A549 (cell line): Measurements from ENCODE around the gene NSUN3.

Source experiments
- BHLHE40 ChIP-seq: IDR thresholded peaks from 2 replicates; pipeline ENCODE4 v1.6.1; 2012; ENCODE audit warnings: low read depth, low read length, inconsistent platforms
- CEBPB ChIP-seq, 2 experiments: fragments of >200 bp in 1 of 2; sonication (Bioruptor Twin) in 1 of 2; formaldehyde crosslinking in 1 of 2; IDR thresholded peaks; 2 replicates each; pipeline ENCODE4 v1.6.1; 2012 to 2016
- GATA3 ChIP-seq: IDR thresholded peaks from 2 replicates; pipeline ENCODE4 v1.6.1; 2012; ENCODE audit warnings: borderline replicate concordance
- MYC ChIP-seq: IDR thresholded peaks from 2 replicates; pipeline ENCODE4 v1.6.1; 2012; ENCODE audit warnings: mild to moderate bottlenecking, inconsistent platforms, low read length, improper control_type of control experiment, borderline replicate concordance
- NFE2L2 ChIP-seq: fragments of 150-350 bp; conservative IDR thresholded peaks from 2 replicates; pipeline ENCODE4 v1.6.1; 2014; ENCODE audit warnings: low read length
- POLR2A ChIP-seq: IDR thresholded peaks from 2 replicates; pipeline ENCODE4 v1.6.1; 2012; ENCODE audit warnings: mild to moderate bottlenecking, low read length
- SMC3 ChIP-seq: fragments of >200 bp; sonication (Bioruptor Twin); formaldehyde crosslinking; IDR thresholded peaks from 3 replicates; pipeline ENCODE4 v1.6.1; 2018; ENCODE audit warnings: inconsistent platforms
- TF ChIP-seq, protein P1 (sequence below): fragments of >200 bp; sonication (Bioruptor Twin); formaldehyde crosslinking; IDR thresholded peaks from 3 replicates; pipeline ENCODE4 v1.5.1; 2016
- TF ChIP-seq, protein P2 (sequence below): fragments of >200 bp; sonication (Bioruptor Twin); formaldehyde crosslinking; IDR thresholded peaks from 3 replicates; pipeline ENCODE4 v1.6.1; 2016

DNA sequence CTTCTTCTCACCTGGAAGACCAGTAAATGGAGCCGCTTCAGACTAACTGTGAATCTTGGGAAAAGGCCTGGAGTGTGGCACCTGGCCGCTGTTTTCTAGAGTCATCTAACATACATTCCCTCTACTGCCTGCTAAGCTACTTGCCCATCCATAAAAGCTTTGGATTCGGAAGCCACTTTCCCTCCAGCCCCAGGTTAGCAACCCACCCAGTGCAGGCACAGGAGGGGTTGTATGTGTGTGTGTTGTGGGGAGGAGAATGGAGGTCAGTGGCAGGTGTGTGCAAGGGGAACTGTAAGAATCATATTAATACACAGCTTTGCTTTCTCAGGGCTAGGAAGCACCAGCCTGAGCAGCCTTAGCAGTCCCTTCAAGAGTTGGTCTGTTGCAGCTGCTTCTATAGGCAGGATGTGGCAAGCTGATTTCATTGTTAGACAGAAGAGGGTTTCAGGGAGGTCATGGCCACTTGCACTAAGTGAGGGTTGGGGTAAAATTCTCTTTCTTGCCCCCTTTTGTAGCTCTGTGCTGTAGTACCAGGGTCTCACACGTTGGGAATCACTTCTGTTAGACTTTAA, 8.9 kb downstream of the NSUN3 start:
- TF ChIP-seq, protein P1, sequence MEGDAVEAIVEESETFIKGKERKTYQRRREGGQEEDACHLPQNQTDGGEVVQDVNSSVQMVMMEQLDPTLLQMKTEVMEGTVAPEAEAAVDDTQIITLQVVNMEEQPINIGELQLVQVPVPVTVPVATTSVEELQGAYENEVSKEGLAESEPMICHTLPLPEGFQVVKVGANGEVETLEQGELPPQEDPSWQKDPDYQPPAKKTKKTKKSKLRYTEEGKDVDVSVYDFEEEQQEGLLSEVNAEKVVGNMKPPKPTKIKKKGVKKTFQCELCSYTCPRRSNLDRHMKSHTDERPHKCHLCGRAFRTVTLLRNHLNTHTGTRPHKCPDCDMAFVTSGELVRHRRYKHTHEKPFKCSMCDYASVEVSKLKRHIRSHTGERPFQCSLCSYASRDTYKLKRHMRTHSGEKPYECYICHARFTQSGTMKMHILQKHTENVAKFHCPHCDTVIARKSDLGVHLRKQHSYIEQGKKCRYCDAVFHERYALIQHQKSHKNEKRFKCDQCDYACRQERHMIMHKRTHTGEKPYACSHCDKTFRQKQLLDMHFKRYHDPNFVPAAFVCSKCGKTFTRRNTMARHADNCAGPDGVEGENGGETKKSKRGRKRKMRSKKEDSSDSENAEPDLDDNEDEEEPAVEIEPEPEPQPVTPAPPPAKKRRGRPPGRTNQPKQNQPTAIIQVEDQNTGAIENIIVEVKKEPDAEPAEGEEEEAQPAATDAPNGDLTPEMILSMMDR: no peak
- TF ChIP-seq, protein P2, sequence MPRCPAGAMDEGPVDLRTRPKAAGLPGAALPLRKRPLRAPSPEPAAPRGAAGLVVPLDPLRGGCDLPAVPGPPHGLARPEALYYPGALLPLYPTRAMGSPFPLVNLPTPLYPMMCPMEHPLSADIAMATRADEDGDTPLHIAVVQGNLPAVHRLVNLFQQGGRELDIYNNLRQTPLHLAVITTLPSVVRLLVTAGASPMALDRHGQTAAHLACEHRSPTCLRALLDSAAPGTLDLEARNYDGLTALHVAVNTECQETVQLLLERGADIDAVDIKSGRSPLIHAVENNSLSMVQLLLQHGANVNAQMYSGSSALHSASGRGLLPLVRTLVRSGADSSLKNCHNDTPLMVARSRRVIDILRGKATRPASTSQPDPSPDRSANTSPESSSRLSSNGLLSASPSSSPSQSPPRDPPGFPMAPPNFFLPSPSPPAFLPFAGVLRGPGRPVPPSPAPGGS: no peak
- TF ChIP-seq CEBPB (IDR thresholded peaks at IDR 0.05) (no peak), POLR2A (no peak), BHLHE40 (no peak), NFE2L2 (no peak), MYC (no peak), SMC3 (no peak), GATA3 (no peak)
